NK-92 treated with Interleukin-12 subunit alpha and Interleukin-12 subunit beta, amount 100 ng/mL, for 24 hours (cell line): ENCODE data around the gene RIC3.
A peak's percentile ranks its signal among the peaks of the same experiment; 100 is the strongest.

Experiments
- DNase-seq: peaks from one replicate; lab custom pipeline; 2025; lab: John Stamatoyannopoulos, UW

RIC3 gene

DNA sequence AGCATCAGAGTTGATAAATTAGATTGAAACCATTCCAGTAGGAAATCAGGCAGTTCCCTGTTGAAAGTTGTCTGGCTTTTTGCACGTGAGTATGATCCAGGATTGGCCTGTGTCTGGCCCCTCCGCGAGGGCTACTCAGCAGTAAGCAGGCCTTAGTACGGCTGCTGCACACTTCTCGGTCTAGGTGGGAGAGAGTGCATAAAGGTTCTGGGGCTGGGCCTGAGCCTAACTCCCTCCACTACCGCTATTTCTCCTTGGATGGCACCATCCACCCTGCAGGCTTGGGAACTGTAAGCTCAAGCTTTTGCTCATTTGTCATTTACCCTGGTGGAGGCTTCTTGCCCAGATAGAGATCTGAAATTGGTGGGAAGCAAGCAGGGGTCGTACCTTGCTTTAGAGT is 65.9 kb downstream of the RIC3 start:
- DNase-seq, result no peak

DNA sequence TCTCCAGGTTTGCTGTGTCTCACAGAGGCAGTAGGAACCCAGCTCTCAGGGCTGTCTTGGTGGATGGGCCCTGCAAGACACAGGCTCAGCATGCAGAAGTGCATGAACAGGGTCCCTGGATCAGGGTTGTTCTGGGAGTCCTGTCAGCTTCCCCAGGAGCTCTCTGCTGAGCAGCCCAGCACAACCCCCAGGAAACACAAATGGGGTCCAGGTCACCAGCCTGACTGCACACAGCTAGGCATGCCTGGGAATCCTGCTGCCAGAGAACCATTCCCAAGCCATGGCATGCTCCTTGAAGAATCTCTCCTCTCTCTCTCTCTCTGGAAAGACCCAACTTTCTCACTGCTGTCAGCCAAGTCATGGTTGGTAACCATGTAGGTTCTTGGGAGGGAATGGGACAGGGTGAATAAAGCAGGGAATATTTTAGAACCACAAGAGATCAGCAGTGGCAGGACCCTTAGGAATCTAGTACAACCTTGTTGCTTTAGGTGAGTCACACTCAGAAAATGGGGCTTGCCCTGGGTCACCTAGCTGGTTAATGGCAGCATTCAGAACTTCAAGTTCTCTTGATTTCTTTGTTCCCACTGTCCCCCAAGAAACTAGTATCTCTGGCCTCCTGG is 66.4 kb downstream of the RIC3 start:
- DNase-seq, result no peak

DNA sequence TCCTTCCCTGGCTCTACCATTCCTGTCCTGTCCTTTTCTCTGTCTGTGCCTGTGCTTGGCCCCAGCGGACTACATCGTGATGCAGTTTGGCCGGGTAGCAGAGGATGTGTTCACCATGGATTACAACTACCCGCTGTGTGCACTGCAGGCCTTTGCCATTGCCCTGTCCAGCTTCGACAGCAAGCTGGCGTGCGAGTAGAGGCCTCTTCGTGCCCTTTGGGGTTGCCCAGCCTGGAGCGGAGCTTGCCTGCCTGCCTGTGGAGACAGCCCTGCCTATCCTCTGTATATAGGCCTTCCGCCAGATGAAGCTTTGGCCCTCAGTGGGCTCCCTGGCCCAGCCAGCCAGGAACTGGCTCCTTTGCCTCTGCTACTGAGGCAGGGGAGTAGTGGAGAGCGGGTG is 67.4 kb downstream of the RIC3 start:
- DNase-seq, result no peak

- DNase-seq, result no peak
Observed at GRCh38 chr11:8100605-8101004, 68.2 kb downstream of the RIC3 start.

DNA sequence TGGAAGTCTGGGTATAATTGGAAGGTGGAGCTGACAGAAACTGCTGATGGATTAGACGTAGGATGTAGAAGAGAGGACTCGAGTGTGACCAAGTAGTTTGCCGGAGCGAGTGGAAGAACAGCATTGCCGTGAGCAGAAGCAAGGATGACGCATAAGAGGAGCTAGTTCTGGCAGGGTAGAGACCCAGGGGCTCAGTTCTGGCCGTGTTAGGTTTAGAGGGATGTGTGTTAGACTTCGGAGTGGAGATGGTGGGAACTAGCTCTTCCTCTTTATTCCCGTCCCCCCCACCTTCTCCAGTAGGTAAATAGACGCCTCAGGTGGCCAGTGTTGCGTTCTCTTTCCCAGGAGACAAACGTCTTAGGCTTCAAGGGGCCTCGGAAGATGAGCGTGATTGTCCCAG is 68.7 kb downstream of the RIC3 start:
- DNase-seq, result no peak

- DNase-seq, result peak; percentile 16
Observed at GRCh38 chr11:8099291-8099899, 69.4 kb downstream of the RIC3 start.

- DNase-seq, result no peak
Observed at GRCh38 chr11:8098879-8099278, 69.9 kb downstream of the RIC3 start.

- no peak for DNase-seq
Observed at GRCh38 chr11:8098361-8098760, 70.5 kb downstream of the RIC3 start.

DNA sequence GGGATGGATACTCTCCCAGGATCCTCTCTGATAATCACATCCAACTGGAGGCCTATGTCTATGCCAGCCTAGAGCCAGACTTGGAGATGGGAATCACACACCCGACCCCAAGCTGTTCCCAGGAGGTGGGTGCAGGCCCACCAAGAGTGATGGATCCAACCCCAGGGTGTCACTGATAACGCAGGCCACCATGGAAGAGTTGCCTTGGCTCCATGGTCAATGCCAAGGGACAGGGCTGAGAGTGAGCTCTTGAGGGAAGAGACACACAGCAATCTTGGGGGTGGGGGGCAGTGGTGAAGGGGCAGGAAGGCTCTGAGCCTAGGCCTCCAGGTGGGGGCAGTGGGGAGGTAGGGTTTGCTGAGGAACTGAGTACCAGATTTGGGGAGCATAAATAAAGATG is 70.9 kb downstream of the RIC3 start:
- DNase-seq, result no peak

DNA sequence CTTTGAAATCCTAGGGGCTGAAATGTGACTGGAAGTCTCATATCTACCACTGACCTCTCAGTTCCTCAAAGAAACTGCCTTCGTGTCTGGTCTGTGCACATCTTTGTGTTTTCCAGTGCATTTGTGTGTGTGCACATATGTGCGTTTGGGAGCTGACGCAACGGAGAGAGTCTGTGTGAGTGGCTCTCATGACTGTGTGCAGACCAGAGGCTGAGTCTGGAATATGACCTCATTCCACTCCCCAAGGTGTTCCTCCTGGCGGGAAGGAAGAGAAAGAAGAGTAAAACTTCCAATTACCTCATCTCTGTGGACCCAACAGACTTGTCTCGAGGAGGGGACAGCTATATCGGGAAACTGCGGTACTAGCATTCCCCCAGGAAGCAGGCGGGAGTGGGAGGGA is 71.4 kb downstream of the RIC3 start:
- DNase-seq, result no peak

GRCh38 chr11:8097062-8097461 is 71.8 kb downstream of the RIC3 start:
- no peak for DNase-seq

- DNase-seq, result no peak
Observed at GRCh38 chr11:8096575-8096974, 72.2 kb downstream of the RIC3 start.

- no peak for DNase-seq
Observed at GRCh38 chr11:8095806-8096522, 72.9 kb downstream of the RIC3 start.

DNA sequence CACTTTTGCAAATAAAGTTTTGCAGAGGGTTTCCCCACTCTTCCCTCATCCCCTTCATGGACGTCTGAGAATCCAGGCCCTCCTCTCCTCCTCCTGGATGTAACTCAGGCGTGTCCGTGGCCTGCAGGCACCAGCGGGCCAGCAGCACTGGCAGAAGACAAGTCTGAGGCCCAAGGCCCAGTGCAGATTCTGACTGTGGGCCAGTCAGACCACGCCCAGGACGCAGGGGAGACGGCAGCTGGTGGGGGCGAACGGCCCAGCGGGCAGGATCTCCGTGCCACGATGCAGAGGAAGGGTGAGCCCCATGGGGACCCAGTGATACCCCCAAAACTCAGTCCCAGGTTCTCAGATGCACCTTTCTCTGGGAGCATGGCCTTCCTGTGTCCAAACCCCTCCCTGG is 73.5 kb downstream of the RIC3 start:
- DNase-seq, result no peak

- DNase-seq, result no peak
Observed at GRCh38 chr11:8094656-8095055, 74.2 kb downstream of the RIC3 start.

- DNase-seq, result no peak
Observed at GRCh38 chr11:8093931-8094575, 74.8 kb downstream of the RIC3 start.

DNA sequence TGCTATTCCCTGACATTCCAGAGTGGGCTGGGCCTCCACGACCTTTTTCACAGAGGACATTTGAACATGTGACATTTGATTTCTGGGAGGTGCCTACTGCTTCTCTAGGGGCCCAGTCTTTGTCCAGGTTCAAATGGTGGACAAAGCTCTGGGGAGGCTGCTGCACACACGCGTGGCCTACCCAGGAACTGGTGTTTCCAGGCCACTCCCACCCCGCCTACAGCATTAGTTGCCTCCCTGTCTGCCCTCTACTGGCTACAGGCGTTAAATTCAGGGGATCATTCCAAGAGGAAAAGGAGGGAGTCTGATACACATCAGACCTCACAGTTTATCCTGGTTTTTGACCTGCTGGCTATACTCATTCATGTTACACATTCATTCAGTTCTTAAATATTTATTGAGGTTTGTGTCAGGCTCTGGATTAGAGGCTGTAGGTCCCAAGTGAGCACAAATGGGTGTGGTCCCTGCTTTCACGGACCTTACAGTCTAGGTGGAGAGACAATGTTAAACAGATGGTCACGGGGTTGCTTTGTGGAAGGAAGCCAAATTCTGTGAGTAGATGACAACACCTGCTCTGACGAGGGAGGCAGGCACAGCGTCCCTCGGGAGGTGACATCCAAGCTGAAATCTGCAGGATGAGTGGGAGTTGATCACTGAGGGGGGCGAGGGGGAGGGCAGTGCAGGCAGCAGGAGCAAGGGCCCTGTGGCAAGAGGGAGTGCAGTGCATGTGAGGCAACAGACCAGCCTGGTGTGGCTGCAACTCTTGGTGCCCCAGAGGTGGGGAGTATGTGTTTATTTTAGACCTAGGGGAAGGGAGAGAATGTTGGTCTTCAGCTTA is 76.0 kb downstream of the RIC3 start:
- no peak for DNase-seq

GRCh38 chr11:8091721-8092120 is 77.1 kb downstream of the RIC3 start:
- no peak for DNase-seq

- no peak for DNase-seq
Observed at GRCh38 chr11:8090756-8091155, 78.1 kb downstream of the RIC3 start.

GRCh38 chr11:8089791-8090510 is 78.9 kb downstream of the RIC3 start:
- DNase-seq, result no peak

- no peak for DNase-seq
Observed at GRCh38 chr11:8087756-8088155, 81.1 kb downstream of the RIC3 start.

DNA sequence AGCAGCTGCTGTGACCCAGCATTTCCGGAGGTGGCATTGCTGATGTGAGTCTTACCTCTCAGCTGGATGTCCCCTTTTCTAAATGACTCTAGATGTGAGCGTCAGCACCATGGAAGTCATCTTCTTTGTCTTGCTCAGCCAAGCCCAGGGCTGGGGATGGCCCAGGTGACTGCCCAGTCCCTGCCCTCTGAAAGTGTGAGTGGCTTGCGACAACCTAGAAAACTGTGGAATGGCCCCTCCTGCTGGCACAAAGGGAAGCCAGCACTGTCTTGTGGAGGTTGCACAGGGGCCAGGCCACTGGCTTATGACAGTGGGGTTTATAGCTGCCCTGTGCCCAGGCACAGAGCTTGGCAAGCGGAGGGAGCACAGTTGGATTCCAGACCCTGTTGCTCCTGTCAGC is 81.6 kb downstream of the RIC3 start:
- no peak for DNase-seq
